Measurements from ENCODE around the gene ADAMTS10.

The ADAMTS10 gene

DNA sequence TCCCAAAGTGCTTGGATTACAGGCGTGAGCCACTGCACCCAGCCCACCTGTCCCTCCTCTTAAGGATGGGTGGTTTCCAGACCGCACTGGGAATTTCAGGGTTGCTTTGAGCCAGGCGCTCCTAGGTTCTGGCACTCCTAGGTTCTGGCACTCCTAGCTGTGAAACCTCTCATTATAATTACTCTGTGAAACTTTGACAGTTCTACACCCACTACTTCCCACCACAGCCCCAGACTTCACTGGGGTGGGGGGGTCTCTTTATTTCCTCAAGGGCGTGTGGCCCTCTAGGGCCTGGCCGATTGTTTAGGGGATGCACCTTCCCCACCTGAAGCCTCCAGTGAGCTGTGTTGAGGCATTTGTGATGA, 2.3 kb upstream of the ADAMTS10 start:
- no peak for DNase-seq
- H3K9me3 ChIP-seq: no peaks in the 10 kb centered on the region
- TF ChIP-seq CTCF (IDR thresholded peaks at IDR 0.05; ENCODE audit: low read depth, low read length): no peak
- no peaks in the 10 kb centered on the region for H3K36me3 ChIP-seq
- no peaks in the 10 kb centered on the region for H3K4me1 ChIP-seq
- no peak overlapping the region for H3K4me3 ChIP-seq (ENCODE audit: low read depth, low read length)
- peaks cover 19% of the 10 kb centered on the region for H3K27me3 ChIP-seq

GRCh38 chr19:8611877-8612806, 1.6 kb upstream of the ADAMTS10 start:
- TF ChIP-seq CTCF (IDR thresholded peaks at IDR 0.05; ENCODE audit: low read depth, low read length): no peak
- H3K9me3 ChIP-seq: no peaks in the 10 kb centered on the region
- H3K4me3 ChIP-seq (ENCODE audit: low read depth, low read length): no peak overlapping the region
- no peaks in the 10 kb centered on the region for H3K36me3 ChIP-seq
- H3K4me1 ChIP-seq: no peaks in the 10 kb centered on the region
- no peak for DNase-seq
- peaks cover 12% of the 10 kb centered on the region for H3K27me3 ChIP-seq

- Histone ChIP-seq H3K27me3 (peaks cover 12% of the 10 kb centered on the region), H3K36me3 (no peaks in the 10 kb centered on the region), H3K4me1 (no peaks in the 10 kb centered on the region), H3K4me3 (ENCODE audit: low read depth, low read length) (no peak overlapping the region), H3K9me3 (no peaks in the 10 kb centered on the region)
- DNase-seq: no peak
- TF ChIP-seq CTCF (IDR thresholded peaks at IDR 0.05; ENCODE audit: low read depth, low read length): no peak
These were observed 919 bp upstream of the ADAMTS10 start for GRCh38 chr19:8611391-8611876.

DNA sequence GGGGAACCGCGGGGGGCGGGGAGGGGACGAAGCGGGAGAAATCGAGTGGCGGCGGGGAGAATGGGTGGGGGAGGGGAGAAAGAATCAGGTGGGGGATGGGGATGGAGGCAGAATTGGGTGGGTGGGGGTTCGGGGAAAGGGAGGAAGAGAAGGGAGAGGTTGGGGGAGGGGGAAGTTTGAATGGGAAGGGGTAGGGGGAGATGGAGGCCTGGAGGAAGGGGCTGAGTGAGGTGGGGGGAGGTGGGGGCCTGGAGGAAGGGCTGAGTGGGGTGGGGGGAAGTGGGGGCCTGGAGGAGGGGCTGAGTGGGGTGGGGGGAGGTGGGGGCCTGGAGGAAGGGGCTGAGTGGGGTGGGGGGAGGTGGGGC, 403 bp upstream of the ADAMTS10 start:
- H3K4me1 ChIP-seq: no peaks in the 10 kb centered on the region
- no peak for TF ChIP-seq CTCF (IDR thresholded peaks at IDR 0.05; ENCODE audit: low read depth, low read length)
- H3K27me3 ChIP-seq: peaks cover 12% of the 10 kb centered on the region
- DNase-seq: no peak
- H3K4me3 ChIP-seq (ENCODE audit: low read depth, low read length): no peak overlapping the region
- no peaks in the 10 kb centered on the region for H3K9me3 ChIP-seq
- no peaks in the 10 kb centered on the region for H3K36me3 ChIP-seq

- H3K4me1 ChIP-seq: no peaks in the 10 kb centered on the region
- no peaks in the 10 kb centered on the region for H3K36me3 ChIP-seq
- H3K9me3 ChIP-seq: no peaks in the 10 kb centered on the region; the same call in 1 of the 2 replicates
- H3K27me3 ChIP-seq: peaks cover 12% of the 10 kb centered on the region
- TF ChIP-seq CTCF (IDR thresholded peaks at IDR 0.05; ENCODE audit: low read depth, low read length): no peak
- no peak for DNase-seq
- no peak overlapping the region for H3K4me3 ChIP-seq (ENCODE audit: low read depth, low read length)
These were observed 1.1 kb downstream of the ADAMTS10 start for GRCh38 chr19:8609279-8610040.

- peaks cover 12% of the 10 kb centered on the region for H3K27me3 ChIP-seq
- no peak for DNase-seq
- H3K36me3 ChIP-seq: no peaks in the 10 kb centered on the region
- H3K4me1 ChIP-seq: no peaks in the 10 kb centered on the region
- TF ChIP-seq CTCF (IDR thresholded peaks at IDR 0.05; ENCODE audit: low read depth, low read length): no peak
- H3K9me3 ChIP-seq: no peaks in the 10 kb centered on the region; the same call in 1 of the 2 replicates
- no peak overlapping the region for H3K4me3 ChIP-seq (ENCODE audit: low read depth, low read length)
These were observed 1.6 kb downstream of the ADAMTS10 start for GRCh38 chr19:8608941-8609278.

Data from BE2C (cell line).